Activated T-helper 1 cell treated with Interleukin-2 at 50 U/mL for 16 hours (primary cell): ENCODE results near the gene AGBL4.
"Not testable (repeated sequence)": the region's sequence is repeated elsewhere in the genome, so short reads cannot be mapped to it uniquely, and the experiment has no call there.

Experiments
- DNase-seq: peaks from one replicate; pipeline ENCODE4 v3.0.0-alpha.2; 2020; ENCODE audit warnings: low read depth

Gene AGBL4

GRCh38 chr1:49036700-49037099, 987.1 kb downstream of the AGBL4 start:
- DNase-seq: no peak

- DNase-seq: no peak
These were observed 995.4 kb downstream of the AGBL4 start for GRCh38 chr1:49028396-49028795.

GRCh38 chr1:49026230-49026811, 997.4 kb downstream of the AGBL4 start:
- DNase-seq: no peak

- no peak for DNase-seq
These were observed 1007.5 kb downstream of the AGBL4 start for GRCh38 chr1:49016030-49016977.

- no peak for DNase-seq
These were observed 1010.7 kb downstream of the AGBL4 start for GRCh38 chr1:49013079-49013478.

GRCh38 chr1:49002981-49003380, 1020.8 kb downstream of the AGBL4 start:
- not testable (repeated sequence) for DNase-seq

- DNase-seq: no peak
These were observed 1024.4 kb downstream of the AGBL4 start for GRCh38 chr1:48999321-48999720.

- DNase-seq: no peak
These were observed 1027.4 kb downstream of the AGBL4 start for GRCh38 chr1:48996311-48996710.

- DNase-seq: no peak
These were observed 1035.0 kb downstream of the AGBL4 start for GRCh38 chr1:48988633-48989197.

- DNase-seq: no peak
These were observed 1043.8 kb downstream of the AGBL4 start for GRCh38 chr1:48979940-48980339.

- no peak for DNase-seq
These were observed 1045.3 kb downstream of the AGBL4 start for GRCh38 chr1:48978413-48978812.

GRCh38 chr1:48977273-48977672, 1046.5 kb downstream of the AGBL4 start:
- DNase-seq: no peak

- no peak for DNase-seq
These were observed 1053.8 kb downstream of the AGBL4 start for GRCh38 chr1:48969971-48970370.

- no peak for DNase-seq
These were observed 1056.4 kb downstream of the AGBL4 start for GRCh38 chr1:48967318-48967717.

GRCh38 chr1:48966583-48966982, 1057.2 kb downstream of the AGBL4 start:
- DNase-seq: no peak

GRCh38 chr1:48960320-48960719, 1063.4 kb downstream of the AGBL4 start:
- no peak for DNase-seq

GRCh38 chr1:48955774-48956173, 1068.0 kb downstream of the AGBL4 start:
- DNase-seq: no peak

GRCh38 chr1:48953617-48954016, 1070.1 kb downstream of the AGBL4 start:
- DNase-seq: no peak

GRCh38 chr1:48948562-48948961, 1075.2 kb downstream of the AGBL4 start:
- DNase-seq: no peak

GRCh38 chr1:48947761-48948537, 1075.8 kb downstream of the AGBL4 start:
- DNase-seq: no peak

- DNase-seq: no peak
These were observed 1077.7 kb downstream of the AGBL4 start for GRCh38 chr1:48946070-48946469.

- no peak for DNase-seq
These were observed 1078.9 kb downstream of the AGBL4 start for GRCh38 chr1:48944811-48945210.
